Astrocyte (in vitro differentiated cells and primary cell): ENCODE results near the gene FCGR3A. TPM values are rescaled to one million over a fixed set of nuclear protein-coding genes. Genes with fewer than 3 reads are reported as not detected.
"Not testable (repeated sequence)": the region's sequence is repeated elsewhere in the genome, so short reads cannot be mapped to it uniquely, and the experiment has no call there.

Source experiments
- DNase-seq: peaks from one replicate; pipeline ENCODE4 v3.0.0-alpha.2; 2010; ENCODE audit warnings: low read depth
- FAIRE-seq: peaks from 2 replicates; lab custom pipeline; 2011; peaks lifted over from hg19 to GRCh38; lab: Jason Lieb, UNC
- H2AFZ ChIP-seq: 2 replicates; pipeline ENCODE4 v1.6.0; 2012; ENCODE audit warnings: low read depth, low read length, inconsistent platforms
- H3K27ac ChIP-seq: 2 replicates; pipeline ENCODE4 v1.5.1; 2011; ENCODE audit warnings: low read depth, low read length, inconsistent platforms
- H3K27me3 ChIP-seq: 2 replicates; pipeline ENCODE4 v1.6.0; 2011; ENCODE audit warnings: low read length, inconsistent platforms; ENCODE audit not compliant: insufficient read depth
- H3K36me3 ChIP-seq: 2 replicates; pipeline ENCODE4 v1.5.1; 2011; ENCODE audit warnings: low read length, inconsistent platforms; ENCODE audit not compliant: insufficient read depth
- H3K4me1 ChIP-seq: 2 replicates; pipeline ENCODE4 v1.5.1; 2011; ENCODE audit warnings: low read length, inconsistent platforms; ENCODE audit not compliant: insufficient read depth
- H3K4me2 ChIP-seq: 2 replicates; pipeline ENCODE4 v1.6.0; 2012; ENCODE audit warnings: low read length, inconsistent platforms
- H3K4me3 ChIP-seq: 2 replicates; pipeline ENCODE4 v1.5.1; 2011; ENCODE audit warnings: low read depth, mild to moderate bottlenecking, low read length, inconsistent platforms; ENCODE audit not compliant: insufficient read depth
- H3K79me2 ChIP-seq: 2 replicates; pipeline ENCODE4 v1.6.0; 2012; ENCODE audit warnings: mild to moderate bottlenecking, low read length, inconsistent platforms; ENCODE audit not compliant: insufficient read depth
- H3K9ac ChIP-seq: 2 replicates; pipeline ENCODE4 v1.6.0; 2012; ENCODE audit warnings: mild to moderate bottlenecking, low read length, inconsistent platforms
- H3K9me3 ChIP-seq: 2 replicates; pipeline ENCODE4 v1.5.1; 2012; ENCODE audit warnings: low read depth, mild to moderate bottlenecking, low read length, inconsistent platforms; ENCODE audit not compliant: insufficient read depth
- H4K20me1 ChIP-seq: 2 replicates; pipeline ENCODE4 v1.6.0; 2012; ENCODE audit warnings: low read length, inconsistent platforms; ENCODE audit not compliant: insufficient read depth
- H3K27ac Mint-ChIP-seq: one replicate; pipeline ENCODE4 v1.8.0; 2021; ENCODE audit warnings: mild to moderate bottlenecking, mixed read lengths; ENCODE audit not compliant: unreplicated experiment
- H3K27me3 Mint-ChIP-seq: one replicate; pipeline ENCODE4 v1.8.0; 2021; ENCODE audit warnings: low read depth, mixed read lengths; ENCODE audit not compliant: unreplicated experiment
- H3K36me3 Mint-ChIP-seq: one replicate; pipeline ENCODE4 v1.8.0; 2021; ENCODE audit warnings: low read depth, mixed read lengths; ENCODE audit not compliant: unreplicated experiment
- H3K4me1 Mint-ChIP-seq: one replicate; pipeline ENCODE4 v1.8.0; 2021; ENCODE audit warnings: low read depth, mixed read lengths; ENCODE audit not compliant: unreplicated experiment
- H3K4me3 Mint-ChIP-seq: one replicate; pipeline ENCODE4 v1.8.0; 2021; ENCODE audit warnings: mild to moderate bottlenecking, moderate library complexity, mixed read lengths; ENCODE audit not compliant: unreplicated experiment
- H3K9me3 Mint-ChIP-seq: one replicate; pipeline ENCODE4 v1.8.0; 2021; ENCODE audit warnings: mild to moderate bottlenecking, mixed read lengths; ENCODE audit not compliant: unreplicated experiment
- total RNA-seq: library from RNA; stranded (reverse); gene quantifications from 2 replicates; pipeline ENCODE4 v1.2.1, GENCODE V29; 2021

Gene FCGR3A
- total RNA-seq, 1 donor from 2014 or later = not detected

DNA sequence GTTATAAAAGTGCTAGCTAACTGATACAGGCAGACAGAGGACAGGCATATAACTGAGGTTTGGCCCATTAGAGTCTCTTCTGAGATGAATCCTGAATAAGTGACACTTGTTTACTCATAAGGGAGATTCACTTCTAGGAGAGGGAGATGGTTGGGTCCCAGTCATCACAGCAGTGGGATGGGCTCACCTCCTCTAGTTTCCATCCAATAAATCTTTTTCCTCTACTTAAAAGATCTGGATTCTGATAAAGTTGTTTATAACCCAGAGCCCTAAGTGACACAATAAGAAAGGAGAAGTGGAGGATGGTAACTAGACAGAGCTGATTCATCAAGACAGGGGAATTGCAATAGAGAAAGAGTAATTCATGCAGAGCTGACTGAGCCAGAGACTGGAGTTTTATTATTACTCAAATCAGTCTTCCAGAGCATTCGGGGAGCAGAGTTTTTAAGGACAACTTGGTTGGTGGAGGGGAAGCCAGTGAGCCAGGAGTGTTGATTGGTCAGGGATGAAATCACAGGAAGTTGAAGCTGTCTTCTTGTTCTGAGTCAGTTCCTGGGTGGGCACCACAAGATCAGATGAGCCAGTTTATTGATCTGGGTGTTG, 5.3 kb upstream of the FCGR3A start:
- not testable (repeated sequence) for H3K4me1 ChIP-seq, DNase-seq, H3K27me3 Mint-ChIP-seq, H3K27me3 ChIP-seq, H3K4me1 Mint-ChIP-seq, H4K20me1 ChIP-seq, FAIRE-seq, H3K4me2 ChIP-seq, H3K27ac Mint-ChIP-seq, H3K4me3 ChIP-seq, H3K36me3 ChIP-seq, H3K9me3 Mint-ChIP-seq, H3K4me3 Mint-ChIP-seq, H3K9me3 ChIP-seq, H3K9ac ChIP-seq, H3K79me2 ChIP-seq, H3K36me3 Mint-ChIP-seq, H3K27ac ChIP-seq, H2AFZ ChIP-seq

DNA sequence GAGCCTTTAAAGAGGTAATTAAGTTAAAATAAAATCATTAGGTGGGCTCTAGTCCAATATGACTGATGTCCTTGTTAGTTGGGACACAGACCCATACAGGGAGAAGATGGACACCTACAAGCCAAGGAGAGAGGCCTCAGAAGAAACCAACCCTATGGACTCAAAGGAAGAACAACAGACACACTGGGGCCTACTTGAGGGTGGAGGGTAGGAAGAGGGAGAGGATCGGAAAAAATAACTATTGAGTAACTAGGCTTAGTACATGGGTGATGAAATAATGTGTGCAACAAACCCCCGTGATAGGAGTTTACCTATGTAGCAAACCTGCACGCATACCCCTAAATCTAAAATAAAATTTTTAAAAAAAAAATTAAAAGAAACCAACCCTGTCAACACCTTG, 4.7 kb upstream of the FCGR3A start:
- not testable (repeated sequence) for H3K9me3 Mint-ChIP-seq, H3K4me2 ChIP-seq, H3K4me1 Mint-ChIP-seq, H4K20me1 ChIP-seq, DNase-seq, H3K27ac Mint-ChIP-seq, FAIRE-seq, H3K27ac ChIP-seq, H3K9ac ChIP-seq, H3K79me2 ChIP-seq, H3K36me3 ChIP-seq, H2AFZ ChIP-seq, H3K27me3 ChIP-seq, H3K4me1 ChIP-seq, H3K9me3 ChIP-seq, H3K36me3 Mint-ChIP-seq, H3K27me3 Mint-ChIP-seq, H3K4me3 Mint-ChIP-seq, H3K4me3 ChIP-seq

DNA sequence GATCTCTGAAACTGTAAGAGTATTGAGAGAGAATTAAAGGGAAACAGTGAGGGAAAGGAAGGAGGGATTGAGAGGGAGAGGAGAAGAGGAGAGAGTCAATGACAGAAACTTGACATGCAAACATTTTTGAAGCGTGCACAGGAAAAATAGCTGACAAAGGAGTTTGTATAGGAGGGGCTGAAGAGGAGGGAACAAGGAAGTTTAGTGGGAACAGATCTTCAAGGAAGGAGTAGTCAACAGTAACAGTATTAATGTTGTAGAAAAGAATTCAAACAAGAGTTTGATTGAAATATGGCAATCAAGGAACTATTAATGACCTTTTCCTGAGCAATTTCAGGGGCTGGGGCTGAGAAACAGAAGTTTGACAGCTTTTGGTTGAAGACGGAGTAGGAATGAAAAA, 4.0 kb upstream of the FCGR3A start:
- not testable (repeated sequence) for H3K36me3 Mint-ChIP-seq, H3K4me2 ChIP-seq, H3K36me3 ChIP-seq, H3K4me1 Mint-ChIP-seq, H3K9ac ChIP-seq, H3K27ac Mint-ChIP-seq, H3K9me3 ChIP-seq, H3K9me3 Mint-ChIP-seq, H3K27me3 ChIP-seq, H2AFZ ChIP-seq, H3K4me3 ChIP-seq, H4K20me1 ChIP-seq, H3K27ac ChIP-seq, H3K27me3 Mint-ChIP-seq, DNase-seq, H3K79me2 ChIP-seq, FAIRE-seq, H3K4me1 ChIP-seq, H3K4me3 Mint-ChIP-seq

DNA sequence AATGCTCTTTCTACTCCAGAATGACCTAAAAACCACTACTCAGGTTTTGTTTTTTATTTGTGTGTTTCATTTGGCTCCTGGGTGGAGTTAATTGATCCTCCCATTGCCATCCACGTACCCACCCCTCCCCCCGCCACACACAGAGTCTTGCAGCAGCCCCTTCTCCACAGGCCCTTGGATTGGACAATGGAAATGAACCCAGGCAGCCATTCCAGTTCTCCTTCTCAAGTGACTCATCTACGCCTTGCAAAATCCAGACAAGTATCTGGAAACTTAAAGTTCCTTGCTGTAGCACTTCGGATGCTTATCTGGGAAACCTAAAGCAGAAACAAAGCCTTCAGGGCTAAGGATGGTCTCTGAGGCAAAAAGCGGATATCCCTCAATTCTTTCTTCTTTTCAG, 1.3 kb upstream of the FCGR3A start:
- FAIRE-seq, H3K36me3 ChIP-seq, H3K4me1 Mint-ChIP-seq, H2AFZ ChIP-seq, H3K4me1 ChIP-seq, H3K27me3 ChIP-seq, H3K4me3 ChIP-seq, H3K4me3 Mint-ChIP-seq, H3K9me3 ChIP-seq, H3K4me2 ChIP-seq, H3K27ac ChIP-seq, DNase-seq, H3K9ac ChIP-seq, H3K27ac Mint-ChIP-seq, H4K20me1 ChIP-seq, H3K36me3 Mint-ChIP-seq, H3K79me2 ChIP-seq, H3K9me3 Mint-ChIP-seq, H3K27me3 Mint-ChIP-seq: not testable (repeated sequence)

DNA sequence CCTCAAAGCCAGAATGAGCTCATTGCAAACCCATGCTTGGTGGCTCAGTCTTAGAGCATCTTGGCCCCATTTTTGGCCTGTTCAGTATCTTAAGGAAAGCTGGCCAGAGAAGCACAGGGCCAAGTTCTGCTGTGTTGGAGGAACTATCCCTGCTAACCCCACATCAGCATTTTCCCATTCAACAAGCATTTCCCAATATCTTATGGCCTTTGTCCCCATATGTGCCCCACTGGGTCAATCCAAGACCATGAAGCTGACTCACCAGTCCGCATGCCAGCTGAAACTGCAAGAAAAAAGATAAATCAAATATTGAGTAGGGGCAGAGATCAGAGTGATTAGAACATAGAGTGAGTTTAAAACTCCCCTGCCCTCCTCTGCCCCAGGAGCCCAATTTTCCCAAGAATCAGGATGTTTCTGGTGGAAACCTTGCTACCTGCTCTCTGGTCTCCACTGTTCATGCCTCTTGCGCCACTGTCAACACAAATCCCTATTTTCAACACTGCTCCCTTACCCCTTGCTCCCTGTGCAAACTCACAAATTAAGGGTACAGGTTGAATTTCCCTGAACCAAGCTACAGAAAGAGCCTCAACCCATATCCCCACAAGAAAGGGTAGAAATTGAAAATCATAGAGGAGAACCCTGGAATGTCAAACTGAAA, 740 bp downstream of the FCGR3A start:
- H3K9me3 ChIP-seq, H3K4me2 ChIP-seq, H3K27me3 Mint-ChIP-seq, H3K4me3 Mint-ChIP-seq, H3K9me3 Mint-ChIP-seq, H3K4me1 Mint-ChIP-seq, DNase-seq, H4K20me1 ChIP-seq, H3K27ac Mint-ChIP-seq, H3K4me1 ChIP-seq, H3K79me2 ChIP-seq, H3K27me3 ChIP-seq, H2AFZ ChIP-seq, H3K9ac ChIP-seq, H3K4me3 ChIP-seq, FAIRE-seq, H3K27ac ChIP-seq, H3K36me3 ChIP-seq, H3K36me3 Mint-ChIP-seq: not testable (repeated sequence)

DNA sequence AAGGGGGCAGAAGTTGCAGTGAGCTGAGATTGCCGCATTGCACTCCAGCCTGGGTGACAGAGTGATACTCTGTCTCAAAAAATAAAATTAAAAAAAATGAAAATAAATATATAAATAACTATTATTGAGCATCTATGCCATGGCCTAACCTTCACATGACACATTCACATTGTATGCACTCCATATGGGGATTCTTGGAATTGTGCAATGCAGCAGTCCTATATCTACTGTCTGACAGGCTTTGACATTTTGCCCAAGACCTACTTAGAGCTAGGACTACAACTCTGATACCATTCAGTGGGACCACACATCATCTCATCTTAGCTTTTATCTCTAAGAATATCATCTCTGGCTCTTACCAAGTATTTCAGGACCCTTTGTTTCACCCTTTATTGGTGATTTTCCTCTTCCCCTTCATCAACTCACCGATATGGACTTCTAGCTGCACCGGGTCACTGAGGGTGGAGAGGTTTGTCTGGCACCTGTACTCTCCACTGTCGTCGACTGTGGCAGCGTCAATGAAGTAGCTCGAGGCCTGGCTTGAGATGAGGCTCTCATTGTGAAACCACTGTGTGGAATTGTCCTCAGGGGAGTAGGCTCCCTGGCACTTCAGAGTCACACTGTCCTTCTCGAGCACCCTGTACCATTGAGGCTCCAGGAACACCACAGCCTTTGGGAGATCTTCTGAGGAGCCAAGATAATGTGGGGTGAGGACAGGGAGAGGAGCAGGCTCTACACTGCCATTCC, 1.4 kb downstream of the FCGR3A start:
- H3K79me2 ChIP-seq, H4K20me1 ChIP-seq, H3K27ac ChIP-seq, FAIRE-seq, H3K36me3 ChIP-seq, H3K4me3 Mint-ChIP-seq, H3K4me2 ChIP-seq, H3K9ac ChIP-seq, H3K4me3 ChIP-seq, H3K4me1 Mint-ChIP-seq, H3K9me3 ChIP-seq, H3K36me3 Mint-ChIP-seq, H2AFZ ChIP-seq, H3K27ac Mint-ChIP-seq, H3K9me3 Mint-ChIP-seq, H3K27me3 ChIP-seq, DNase-seq, H3K4me1 ChIP-seq: not testable (repeated sequence)
- peaks cover 10% of the 10 kb centered on the region for H3K27me3 Mint-ChIP-seq
